LNCaP clone FGC (cell line): Measurements from ENCODE around the gene GPNMB.
"Not testable (repeated sequence)": the region's sequence is repeated elsewhere in the genome, so short reads cannot be mapped to it uniquely, and the experiment has no call there.

Experiments used
- DNase-seq: peaks from one replicate; pipeline ENCODE4 v3.0.0-alpha.2; 2011; ENCODE audit warnings: low read depth
- H3K4me3 ChIP-seq: 2 replicates; pipeline ENCODE4 v1.5.1; 2011; ENCODE audit warnings: mild to moderate bottlenecking, low read depth, low read length, control low read depth
- CTCF ChIP-seq: IDR thresholded peaks from 2 replicates; pipeline ENCODE4 v1.5.1; 2012; ENCODE audit warnings: mild to moderate bottlenecking; ENCODE audit not compliant: control insufficient read depth, insufficient read depth; ENCODE audit errors: extremely low read depth

The GPNMB gene

GRCh38 chr7:23246555-23246954, at the start of gene GPNMB:
Gene GPNMB, plus strand, starts transcription at chr7:23246775. Its CDS starts 83 bp downstream, at chr7:23246858.
- no peak within 1 kb of the TSS for H3K4me3 ChIP-seq
- peak; percentile 27 for DNase-seq
- no peak for TF ChIP-seq CTCF

GRCh38 chr7:23197745-23198144, 48.8 kb upstream of the GPNMB start:
- not testable (repeated sequence) for DNase-seq, H3K4me3 ChIP-seq

- no peak for DNase-seq
- no peak for TF ChIP-seq CTCF
- no peak overlapping the region for H3K4me3 ChIP-seq
Measured at GRCh38 chr7:23200331-23200730, 46.2 kb upstream of the GPNMB start.

GRCh38 chr7:23204241-23204640, 42.3 kb upstream of the GPNMB start:
- DNase-seq, result no peak
- H3K4me3 ChIP-seq, result no peak overlapping the region
- TF ChIP-seq CTCF, result no peak

- no peak overlapping the region for H3K4me3 ChIP-seq
- no peak for DNase-seq
Measured at GRCh38 chr7:23205577-23205908, 41.0 kb upstream of the GPNMB start.

GRCh38 chr7:23205909-23206767, 40.4 kb upstream of the GPNMB start:
- DNase-seq, result no peak
- H3K4me3 ChIP-seq, result no peak overlapping the region

More at GRCh38 chr7:23205577-23205908, 41.0 kb upstream of the GPNMB start:
- TF ChIP-seq CTCF, result no peak

GRCh38 chr7:23207021-23207420, 39.6 kb upstream of the GPNMB start:
- TF ChIP-seq CTCF, result no peak
- no peak overlapping the region for H3K4me3 ChIP-seq
- DNase-seq, result no peak

More at GRCh38 chr7:23205909-23206767, 40.4 kb upstream of the GPNMB start:
- TF ChIP-seq CTCF, result no peak
